ENCODE results near the gene NOL12. TPM values are rescaled to one million over a fixed set of nuclear protein-coding genes. Genes with fewer than 3 reads are reported as not detected.

Gene NOL12
- polyA plus RNA-seq, 3 donors = 15.7 to 31.7 (median 17.5) TPM

- WGBS, 3 donors = 80 to 88% (median 86%) methylated on average over 19 of the region's 19 CpGs
- no peak overlapping the region for H3K27ac ChIP-seq (ENCODE audit: low read depth, low read length)
Measured at GRCh38 chr22:37732699-37733607, 46.8 kb downstream of the NOL12 start.

GRCh38 chr22:37733625-37734401 is 47.7 kb downstream of the NOL12 start:
- 72 to 88% (median 82%) methylated on average over 11 of the region's 11 CpGs for WGBS, 3 donors
- no peak overlapping the region for H3K27ac ChIP-seq (ENCODE audit: low read depth, low read length)

GRCh38 chr22:37734402-37734700 is 48.2 kb downstream of the NOL12 start:
- no peak overlapping the region for H3K27ac ChIP-seq (ENCODE audit: low read depth, low read length)
- 83 to 87% (median 87%) methylated on average over 6 of the region's 6 CpGs for WGBS, 3 donors

GRCh38 chr22:37734964-37735451 is 48.9 kb downstream of the NOL12 start:
- 63 to 71% (median 63%) methylated on average over 15 to 16 of the region's 16 CpGs for whole genome bisulfite sequencing, 3 donors
- H3K27ac ChIP-seq (ENCODE audit: low read depth, low read length) = no peak overlapping the region

GRCh38 chr22:37739035-37739434 is 52.9 kb downstream of the NOL12 start:
- WGBS, 3 donors = 47 to 74% (median 48%) methylated on average over 11 to 12 of the region's 12 CpGs
- no peak overlapping the region for H3K27ac ChIP-seq (ENCODE audit: low read depth, low read length)

- no peak overlapping the region for H3K27ac ChIP-seq (ENCODE audit: low read depth, low read length)
- 53 to 80% (median 56%) methylated on average over 17 of the region's 17 CpGs for whole genome bisulfite sequencing, 3 donors
Measured at GRCh38 chr22:37739611-37740049, 53.5 kb downstream of the NOL12 start.

GRCh38 chr22:37740455-37741311 is 54.5 kb downstream of the NOL12 start:
- 54 to 81% (median 61%) methylated on average over 22 of the region's 22 CpGs for WGBS, 3 donors
- H3K27ac ChIP-seq (ENCODE audit: low read depth, low read length) = no peak overlapping the region

GRCh38 chr22:37741312-37741795 is 55.2 kb downstream of the NOL12 start:
- H3K27ac ChIP-seq (ENCODE audit: low read depth, low read length) = no peak overlapping the region
- 26 to 57% (median 33%) methylated on average over 9 of the region's 9 CpGs for WGBS, 3 donors

GRCh38 chr22:37742376-37743171 is 56.4 kb downstream of the NOL12 start:
- no peak overlapping the region for H3K27ac ChIP-seq (ENCODE audit: low read depth, low read length)
- WGBS, 3 donors = 58 to 79% (median 59%) methylated on average over 16 of the region's 16 CpGs

Other genes with a start within 250 kb of the NOL12 start
- 10 to 100 TPM in 2 of 3 donors, 1 to 10 TPM in 1; 5.1 to 20.5 (median 19.0) TPM for gene MFNG, start 200.0 kb upstream of the NOL12 start, polyA plus RNA-seq
- 10 to 100 TPM in 1 of 3 donors, 1 to 10 TPM in 2; 8.8 to 20.0 (median 10.0) TPM for gene CARD10, start 166.9 kb upstream of the NOL12 start, polyA plus RNA-seq
- 10 to 100 TPM; 52.7 to 66.6 (median 63.3) TPM for gene CDC42EP1, start 125.9 kb upstream of the NOL12 start, polyA plus RNA-seq
- gene LGALS2, start 106.3 kb upstream of the NOL12 start, polyA plus RNA-seq = 10 to 100 TPM in 1 of 3 donors, 1 to 10 TPM in 2; 2.1 to 13.9 (median 4.4) TPM
- gene GGA1, start 77.5 kb upstream of the NOL12 start, polyA plus RNA-seq = 10 to 100 TPM; 24.2 to 33.1 (median 29.8) TPM
- gene SH3BP1, start 46.7 kb upstream of the NOL12 start, polyA plus RNA-seq = 1 to 10 TPM; 2.3 to 8.2 (median 6.6) TPM
- gene PDXP, start 27.6 kb upstream of the NOL12 start, polyA plus RNA-seq = 1 to 10 TPM; 4.7 to 5.7 (median 4.9) TPM
- 1,000 to 10,000 TPM in 2 of 3 donors, 100 to 1,000 TPM in 1; 418 to 4,149 (median 2,198) TPM for gene LGALS1, start 10.7 kb upstream of the NOL12 start, polyA plus RNA-seq
- gene TRIOBP, start 10.7 kb downstream of the NOL12 start, polyA plus RNA-seq = 100 to 1,000 TPM in 1 of 3 donors, 10 to 100 TPM in 2; 28.1 to 104 (median 74.8) TPM
- gene GCAT, start 121.6 kb downstream of the NOL12 start, polyA plus RNA-seq = 10 to 100 TPM; 13.6 to 33.2 (median 14.7) TPM
- under 1 TPM in 1 of 3 donors, not detected in 2; 0.15 TPM for gene GALR3, start 137.0 kb downstream of the NOL12 start, polyA plus RNA-seq
- gene ANKRD54, start 158.0 kb downstream of the NOL12 start, polyA plus RNA-seq = 10 to 100 TPM; 12.7 to 18.3 (median 13.9) TPM
- gene EIF3L, start 163.1 kb downstream of the NOL12 start, polyA plus RNA-seq = 100 to 1,000 TPM; 315 to 364 (median 352) TPM
- 10 to 100 TPM in 2 of 3 donors, 1 to 10 TPM in 1; 9.1 to 19.6 (median 11.0) TPM for gene MICALL1, start 220.0 kb downstream of the NOL12 start, polyA plus RNA-seq